IMR-90 (cell line): ENCODE measurements around the gene SLC6A3. TPM values are rescaled to one million over a fixed set of nuclear protein-coding genes. Genes with fewer than 3 reads are reported as not detected.

Experiments
- ATAC-seq: fragments of 200-7000 bp; cut with Tn5 transposase; 2 replicates; pipeline ENCODE4 v1.9.1; 2020; ENCODE audit warnings: low read depth, mild to moderate bottlenecking, moderate library complexity
- BruUV-seq: library from RNA; stranded (reverse); fragments of 400-500 nt; replicated peaks from 2 replicates; lab custom pipeline; 2021; lab: Mats Ljungman, UMichigan
- CTCF ChIA-PET: fragments of 300-600 bp; formaldehyde crosslinking; extraction: SDS; loops from one replicate; lab custom pipeline; 2021; ENCODE audit warnings: antibody characterized with exemption; lab: Yijun Ruan, JAX
- POLR2A ChIA-PET: fragments of 300-600 bp; sonication (Branson Sonifier 250); formaldehyde crosslinking; loops from one replicate; lab custom pipeline; 2022; ENCODE audit warnings: antibody characterized with exemption; ENCODE audit not compliant: unreplicated experiment; lab: Charles Lee
- DNase-seq: peaks from one replicate; pipeline ENCODE4 v3.0.0; 2013
- H2AFZ ChIP-seq: replicated peaks from 2 replicates; pipeline ENCODE3; 2013; ENCODE audit warnings: low read length, mild to moderate bottlenecking; ENCODE audit not compliant: poor library complexity
- H2AK5ac ChIP-seq: 2 replicates; pipeline ENCODE4 v1.6.1; 2013; ENCODE audit warnings: low read depth, low read length, inconsistent platforms
- H2AK9ac ChIP-seq: replicated peaks from 2 replicates; pipeline ENCODE3; 2013; ENCODE audit warnings: mild to moderate bottlenecking, low read depth, low read length, moderate library complexity; ENCODE audit not compliant: poor library complexity
- H2BK120ac ChIP-seq: 2 replicates; pipeline ENCODE4 v1.6.1; 2013; ENCODE audit warnings: low read depth, low read length, inconsistent platforms
- H2BK15ac ChIP-seq: 3 replicates; pipeline ENCODE4 v1.6.1; 2013; ENCODE audit warnings: low read depth, low read length, inconsistent platforms
- H2BK20ac ChIP-seq: 2 replicates; pipeline ENCODE4 v1.6.1; 2013; ENCODE audit warnings: low read depth, mild to moderate bottlenecking, inconsistent platforms, low read length, moderate library complexity
- H2BK5ac ChIP-seq: 2 replicates; pipeline ENCODE4 v1.6.1; 2013; ENCODE audit warnings: mild to moderate bottlenecking, low read depth, low read length, inconsistent platforms; ENCODE audit not compliant: poor library complexity, severe bottlenecking
- H3K14ac ChIP-seq: replicated peaks from 2 replicates; pipeline ENCODE4 v1.6.1; 2013; ENCODE audit warnings: low read depth, low read length, inconsistent platforms
- H3K18ac ChIP-seq: 2 replicates; pipeline ENCODE4 v1.6.1; 2013; ENCODE audit warnings: low read depth, low read length, control low read depth
- H3K23ac ChIP-seq: 2 replicates; pipeline ENCODE4 v1.6.1; 2013; ENCODE audit warnings: low read depth, low read length, inconsistent platforms
- H3K27ac ChIP-seq: 2 replicates; pipeline ENCODE4 v1.5.1; 2013; ENCODE audit warnings: mild to moderate bottlenecking, control low read depth, low read length; ENCODE audit not compliant: insufficient read depth
- H3K27me3 ChIP-seq: 2 replicates; pipeline ENCODE4 v1.6.1; 2013; ENCODE audit warnings: low read length; ENCODE audit not compliant: control insufficient read depth, insufficient read depth
- H3K36me3 ChIP-seq: 2 replicates; pipeline ENCODE4 v1.6.1; 2013; ENCODE audit warnings: low read length, mixed read lengths; ENCODE audit not compliant: control insufficient read depth, insufficient read depth
- H3K4ac ChIP-seq: 2 replicates; pipeline ENCODE4 v1.6.1; 2013; ENCODE audit warnings: low read depth, low read length, inconsistent platforms
- H3K4me1 ChIP-seq: 2 replicates; pipeline ENCODE4 v1.6.1; 2013; ENCODE audit warnings: low read length, mixed read lengths; ENCODE audit not compliant: control insufficient read depth, insufficient read depth
- H3K4me2 ChIP-seq: 2 replicates; pipeline ENCODE4 v1.6.1; 2013; ENCODE audit warnings: low read depth, mild to moderate bottlenecking, control low read depth, low read length, moderate library complexity
- H3K4me3 ChIP-seq: 2 replicates; pipeline ENCODE4 v1.5.1; 2013; ENCODE audit warnings: low read depth, mild to moderate bottlenecking, control low read depth, low read length, moderate library complexity; ENCODE audit not compliant: insufficient read depth
- H3K56ac ChIP-seq: 2 replicates; pipeline ENCODE4 v1.6.1; 2013; ENCODE audit warnings: low read length, inconsistent platforms; ENCODE audit not compliant: insufficient read depth; ENCODE audit errors: extremely low read depth
- H3K79me1 ChIP-seq, 2 experiments: 2 replicates each; pipeline ENCODE4 v1.6.1; 2013; ENCODE audit warnings: low read length in 2 of 2, inconsistent platforms in 1 of 2, low read depth in 1 of 2
- H3K9ac ChIP-seq: 2 replicates; pipeline ENCODE4 v1.6.1; 2013; ENCODE audit warnings: low read depth, low read length, control low read depth
- H3K9me1 ChIP-seq: 2 replicates; pipeline ENCODE4 v1.6.1; 2013; ENCODE audit warnings: low read length, inconsistent platforms; ENCODE audit not compliant: insufficient read depth
- H3K9me3 ChIP-seq: 2 replicates; pipeline ENCODE4 v1.6.1; 2013; ENCODE audit warnings: low read length; ENCODE audit not compliant: control insufficient read depth, insufficient read depth
- H4K20me1 ChIP-seq: 2 replicates; pipeline ENCODE4 v1.6.1; 2013; ENCODE audit warnings: low read length, inconsistent platforms; ENCODE audit not compliant: insufficient read depth
- H4K5ac ChIP-seq: 2 replicates; pipeline ENCODE4 v1.6.1; 2013; ENCODE audit warnings: mild to moderate bottlenecking, low read depth, low read length, control low read depth
- H4K8ac ChIP-seq, 2 experiments: 2 replicates each; pipeline ENCODE4 v1.6.1; 2013; ENCODE audit warnings: low read depth in 2 of 2, low read length in 2 of 2, control low read depth in 1 of 2, inconsistent platforms in 1 of 2
- H4K91ac ChIP-seq: 2 replicates; pipeline ENCODE4 v1.6.1; 2013; ENCODE audit warnings: low read depth, low read length, inconsistent platforms; ENCODE audit not compliant: insufficient read depth
- CHD1 ChIP-seq: IDR thresholded peaks from 2 replicates; pipeline ENCODE4 v1.6.1; 2012; ENCODE audit warnings: low read depth, low read length, improper control_type of control experiment
- RAD21 ChIP-seq: IDR thresholded peaks from 2 replicates; pipeline ENCODE4 v1.6.1; 2012; ENCODE audit warnings: low read length, improper control_type of control experiment
- RCOR1 ChIP-seq: IDR thresholded peaks from 2 replicates; pipeline ENCODE4 v1.6.1; 2012; ENCODE audit warnings: mild to moderate bottlenecking, low read length, improper control_type of control experiment; ENCODE audit not compliant: insufficient replicate concordance
- WGBS, 2 experiments: methylation state at CpG; one replicate each; pipeline versions ENCODE4 v1.1.5 to v1.1.7; 2013; ENCODE audit warnings: missing lambda C conversion rate in 2 of 2; ENCODE audit not compliant: insufficient read length in 1 of 2; ENCODE audit errors: extremely low coverage in 2 of 2; 5-methylcytosine and 5-hydroxymethylcytosine counted together
- dilution Hi-C: fragments of 300-500 bp; cut with HindIII; formaldehyde crosslinking; loops from one replicate; pipeline ENCODE4 v1.14.3; 2018; ENCODE audit warnings: low sequenced_read_pairs; ENCODE audit not compliant: unreplicated experiment
- in situ Hi-C: fragments of 300-500 bp; cut with MboI; formaldehyde crosslinking; loops from 3 replicates; pipeline ENCODE4 v1.14.3; 2019; ENCODE audit warnings: low sequenced_read_pairs, inconsistent platforms, mixed read lengths
- intact Hi-C: fragments of 100-400 bp; cut with micrococcal nuclease; formaldehyde crosslinking; loops from 2 replicates; pipeline ENCODE4 v1.10.0; 2022
- polyA plus RNA-seq, 3 experiments: library from polyadenylated mRNA; depleted of rRNA; stranded (reverse); fragments of >200 nt; gene quantifications; 2 replicates each; pipeline ENCODE4 v1.2.3, GENCODE V29; 2012; ENCODE audit warnings: low replicate concordance in 1 of 3
- total RNA-seq: library from RNA; depleted of rRNA; stranded (reverse); fragments of >200 nt; gene quantifications from 2 replicates; pipeline ENCODE4 v1.2.3, GENCODE V29; 2012

The SLC6A3 gene
- total and polyA plus RNA-seq, 2 of the 4 experiments (the other 2 are of a cell fraction), result not detected

- dilution Hi-C loops, result no loop called here
- no TSS peak for BruUV-seq
- Histone ChIP-seq H2AK5ac (no peak overlapping the region), H3K4me2 (no peak overlapping the region), H2AK9ac (no peak overlapping the region), H4K91ac (no peak overlapping the region), H2BK120ac (no peak overlapping the region), H3K4ac (no peak overlapping the region), H2BK15ac (no peak overlapping the region), H4K20me1 (no peaks in the 10 kb centered on the region), H3K27ac (no peak overlapping the region), H2AFZ (no peak overlapping the region), H3K14ac (no peak overlapping the region), H3K79me1 (no peaks in the 10 kb centered on the region), H3K9me1 (no peaks in the 10 kb centered on the region), H2BK20ac (no peak overlapping the region), H3K18ac (no peak overlapping the region), H3K9ac (no peak overlapping the region), H3K56ac (no peak overlapping the region), H3K9me3 (no peaks in the 10 kb centered on the region), H3K4me1 (no peaks in the 10 kb centered on the region), H4K5ac (no peak overlapping the region), H3K23ac (no peak overlapping the region), H3K36me3 (no peaks in the 10 kb centered on the region), H3K4me3 (no peak overlapping the region), H2BK5ac (no peak overlapping the region), H3K27me3 (peaks cover 13% of the 10 kb centered on the region; the same call in 1 of the 2 replicates), H4K8ac (no peak overlapping the region)
- no peak for DNase-seq
- no peak for ATAC-seq
- intact Hi-C loops, result no loop called here
- TF ChIP-seq RCOR1 (no peak), CHD1 (no peak), RAD21 (no peak)
- ChIA-PET POLR2A (no interaction called here), CTCF (no interaction called here)
- in situ Hi-C loops, result no loop called here
- WGBS, 2 experiments, result 52% methylated on average over 4 of the region's 13 CpGs; no CpG with 5 or more reads in 1 of the 2 experiments
These were observed 32.0 kb downstream of the SLC6A3 start for GRCh38 chr5:1413211-1413610.
